COLO829 (cell line): Measurements from ENCODE around the gene BPIFB6.

Experiments
- DNase-seq: peaks from one replicate; pipeline ENCODE4 v3.0.0; 2012; ENCODE audit warnings: low spot score

The BPIFB6 gene

DNA sequence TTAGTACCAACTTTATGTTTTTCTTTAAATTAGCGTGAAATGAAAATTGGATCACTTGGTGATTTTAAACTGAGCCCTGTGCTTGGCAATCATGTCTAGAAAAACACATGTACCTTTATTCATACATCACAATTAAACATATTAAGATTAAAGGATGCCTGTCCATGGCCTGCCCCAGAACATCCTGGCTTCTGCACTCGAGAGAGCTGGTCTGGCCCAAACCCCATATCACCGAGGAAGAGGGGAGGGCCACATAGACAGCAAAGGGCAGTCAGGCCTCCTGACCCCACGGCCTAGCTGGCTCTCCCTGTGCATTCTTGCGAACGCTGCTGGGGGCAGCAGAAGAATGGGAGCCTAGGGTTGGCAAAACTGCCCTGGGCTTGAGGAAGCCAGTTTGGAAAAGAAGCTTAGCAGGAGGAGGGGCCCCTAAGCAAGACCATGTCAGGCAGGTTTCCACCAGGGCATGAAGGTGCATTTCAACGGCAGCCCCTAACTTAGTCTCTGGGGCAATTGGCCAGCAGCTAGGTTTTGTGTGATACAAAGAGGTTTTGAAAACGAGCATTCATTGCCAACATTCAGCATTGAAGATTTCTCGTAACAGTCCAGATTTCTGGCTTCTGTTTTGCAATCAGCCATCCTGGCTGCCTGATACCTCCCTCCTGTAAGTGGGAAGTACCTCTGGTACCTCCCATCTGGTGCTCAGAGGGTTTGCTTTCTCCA is 30.8 kb downstream of the BPIFB6 start:
- DNase-seq: no peak

DNA sequence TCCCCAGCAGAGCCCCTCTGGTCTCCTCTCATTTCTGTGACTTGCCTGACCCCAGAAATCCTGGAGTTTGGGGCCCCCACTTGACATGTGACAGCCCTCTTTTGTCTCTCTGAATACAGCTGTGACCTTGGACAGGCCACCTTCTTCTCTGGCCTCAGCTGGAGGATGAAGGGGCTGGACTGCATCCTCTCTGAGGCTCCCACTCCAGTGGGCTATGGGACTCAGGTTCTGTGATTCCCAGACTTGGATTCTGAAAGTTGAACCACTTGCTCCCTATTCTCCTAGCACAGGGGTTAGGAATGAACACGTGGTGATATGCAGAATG is 31.3 kb downstream of the BPIFB6 start:
- DNase-seq: no peak

DNA sequence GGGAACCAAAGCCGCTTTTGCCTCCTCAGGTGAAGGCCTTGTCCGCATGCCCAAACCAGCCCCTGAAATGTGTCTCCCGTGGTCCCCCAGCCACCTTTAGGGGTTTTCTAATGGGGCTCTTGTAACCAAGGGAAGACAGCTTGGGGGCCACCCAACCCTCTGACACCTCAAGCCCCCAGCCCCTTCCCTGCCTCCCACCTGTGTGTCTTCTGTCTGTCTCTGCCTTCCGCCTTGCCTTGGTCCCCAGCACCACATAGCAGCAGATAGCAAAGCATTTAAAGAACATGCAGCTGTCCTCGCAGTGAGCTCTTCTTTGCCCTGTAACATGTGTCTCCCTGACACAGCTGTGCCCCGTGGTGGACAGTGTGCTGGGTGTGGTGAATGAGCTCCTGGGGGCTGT is 31.8 kb downstream of the BPIFB6 start:
- no peak for DNase-seq

DNA sequence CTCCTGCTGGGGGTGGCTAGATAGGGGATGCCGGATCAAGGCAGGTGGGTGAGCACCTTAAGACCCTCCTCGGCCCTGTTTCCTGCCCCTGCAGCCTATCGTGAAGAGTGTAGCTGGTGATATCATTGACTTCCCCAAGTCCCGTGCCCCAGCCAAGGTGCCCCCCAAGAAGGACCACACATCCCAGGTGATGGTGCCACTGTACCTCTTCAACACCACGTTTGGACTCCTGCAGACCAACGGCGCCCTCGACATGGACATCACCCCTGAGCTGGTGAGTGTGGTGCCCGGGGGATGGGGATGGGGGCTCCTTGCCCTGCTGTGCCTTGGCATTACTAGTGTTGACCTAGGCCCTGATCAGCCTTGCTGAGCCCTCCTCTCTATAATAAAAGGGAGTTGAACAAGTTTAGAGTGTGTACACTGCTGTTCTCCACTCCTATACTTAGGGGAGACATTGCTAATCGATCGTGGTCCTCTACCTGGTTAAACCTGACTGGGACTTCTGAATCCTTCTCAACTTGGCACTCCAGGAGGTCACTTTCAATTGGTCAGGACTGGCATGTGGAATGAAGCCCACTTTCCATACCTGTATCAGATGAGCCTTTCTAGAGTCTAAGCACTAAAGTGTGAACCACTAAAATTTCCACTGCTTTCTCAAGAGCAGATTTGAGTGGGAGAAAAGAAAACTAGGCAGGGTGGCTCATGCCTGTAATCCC is 33.3 kb downstream of the BPIFB6 start:
- no peak for DNase-seq

DNA sequence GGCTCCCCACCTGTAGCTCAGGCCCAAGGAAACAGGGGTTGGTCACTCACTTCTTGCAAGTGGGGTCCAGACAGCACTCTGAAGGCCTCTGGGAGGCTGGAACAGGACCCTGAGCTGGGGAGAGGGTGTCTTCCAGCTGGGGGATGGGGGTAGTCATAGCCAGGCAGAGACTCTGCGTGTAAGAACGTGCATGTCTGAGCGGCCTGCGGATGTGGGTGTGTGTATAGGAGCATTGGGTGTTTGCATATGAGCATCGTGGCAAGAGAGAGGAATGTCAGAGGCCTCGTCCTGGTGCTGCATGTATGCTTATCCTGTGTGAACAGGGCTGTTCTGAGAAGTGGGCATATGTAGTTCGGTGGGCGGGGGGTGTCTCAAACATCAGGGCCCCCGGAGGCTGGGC is 34.3 kb downstream of the BPIFB6 start:
- no peak for DNase-seq

DNA sequence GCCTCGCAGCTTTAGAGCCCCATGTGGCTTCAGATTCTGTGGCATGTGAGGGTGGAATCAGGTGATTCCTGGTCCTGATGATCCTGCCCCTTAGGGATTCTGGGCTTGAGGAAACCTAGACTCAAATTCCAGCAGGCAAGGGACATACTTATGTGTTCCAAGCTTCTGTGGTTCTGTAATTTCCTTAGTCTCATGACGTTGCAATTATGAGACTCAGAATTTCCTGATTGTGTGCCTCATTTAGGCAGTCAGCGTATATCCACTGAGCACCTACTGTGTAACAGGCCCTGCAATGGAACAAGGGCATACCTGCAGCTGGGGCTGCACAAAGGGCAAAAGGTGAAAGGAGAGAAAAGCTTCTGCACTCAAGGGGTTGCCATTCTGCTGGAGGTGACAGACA is 36.4 kb downstream of the BPIFB6 start:
- no peak for DNase-seq

DNA sequence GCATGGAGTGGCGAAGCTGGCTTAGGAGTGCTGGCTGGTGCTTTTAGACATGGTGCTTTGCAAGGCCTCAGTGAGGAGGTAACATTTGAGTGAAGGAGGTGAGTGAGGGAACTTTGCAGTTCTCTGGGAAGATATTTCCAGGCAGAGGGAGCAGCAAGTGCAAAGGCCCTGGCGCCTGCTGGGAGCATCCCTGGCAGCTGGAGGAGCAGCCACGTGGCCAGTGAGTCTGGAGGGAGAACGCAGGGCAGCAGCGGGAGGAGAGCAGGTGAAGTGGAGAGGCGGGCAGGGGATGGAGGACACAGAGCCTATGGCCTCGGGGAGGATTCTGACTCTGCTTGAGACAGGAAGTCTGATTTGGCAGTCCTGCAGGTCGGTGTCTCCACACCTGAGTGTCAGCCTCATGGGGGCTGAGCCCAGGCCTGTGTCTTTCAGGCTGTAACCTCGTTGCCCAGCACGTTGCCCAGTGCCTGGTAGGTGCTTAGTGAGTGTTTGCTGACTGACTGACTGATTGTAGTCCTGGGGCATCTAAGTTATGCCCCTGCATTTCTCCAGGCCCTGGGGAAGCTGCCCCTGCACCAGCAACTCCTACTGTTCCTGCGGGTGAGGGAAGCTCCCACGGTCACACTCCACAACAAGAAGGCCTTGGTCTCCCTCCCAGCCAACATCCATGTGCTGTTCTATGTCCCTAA is 36.9 kb downstream of the BPIFB6 start:
- no peak for DNase-seq

DNA sequence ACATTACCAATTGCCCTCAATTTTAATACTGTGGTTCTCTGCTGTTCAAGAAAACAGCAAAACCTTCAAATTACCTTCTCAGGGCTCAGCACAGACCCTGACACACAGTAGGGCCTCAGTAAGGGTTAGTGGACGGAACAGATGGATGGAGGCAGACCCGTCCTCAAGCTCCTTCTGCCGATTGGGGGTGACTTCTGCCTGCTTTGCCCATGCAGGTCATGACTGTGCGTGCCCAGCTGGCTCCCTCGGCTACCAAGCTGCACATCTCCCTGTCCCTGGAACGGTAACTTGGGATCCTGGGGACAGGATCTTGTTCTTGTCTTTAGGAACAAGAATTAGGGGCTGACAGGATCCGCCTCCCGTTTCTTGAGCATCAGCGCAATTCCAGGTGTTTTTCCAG is 38.2 kb downstream of the BPIFB6 start:
- no peak for DNase-seq

DNA sequence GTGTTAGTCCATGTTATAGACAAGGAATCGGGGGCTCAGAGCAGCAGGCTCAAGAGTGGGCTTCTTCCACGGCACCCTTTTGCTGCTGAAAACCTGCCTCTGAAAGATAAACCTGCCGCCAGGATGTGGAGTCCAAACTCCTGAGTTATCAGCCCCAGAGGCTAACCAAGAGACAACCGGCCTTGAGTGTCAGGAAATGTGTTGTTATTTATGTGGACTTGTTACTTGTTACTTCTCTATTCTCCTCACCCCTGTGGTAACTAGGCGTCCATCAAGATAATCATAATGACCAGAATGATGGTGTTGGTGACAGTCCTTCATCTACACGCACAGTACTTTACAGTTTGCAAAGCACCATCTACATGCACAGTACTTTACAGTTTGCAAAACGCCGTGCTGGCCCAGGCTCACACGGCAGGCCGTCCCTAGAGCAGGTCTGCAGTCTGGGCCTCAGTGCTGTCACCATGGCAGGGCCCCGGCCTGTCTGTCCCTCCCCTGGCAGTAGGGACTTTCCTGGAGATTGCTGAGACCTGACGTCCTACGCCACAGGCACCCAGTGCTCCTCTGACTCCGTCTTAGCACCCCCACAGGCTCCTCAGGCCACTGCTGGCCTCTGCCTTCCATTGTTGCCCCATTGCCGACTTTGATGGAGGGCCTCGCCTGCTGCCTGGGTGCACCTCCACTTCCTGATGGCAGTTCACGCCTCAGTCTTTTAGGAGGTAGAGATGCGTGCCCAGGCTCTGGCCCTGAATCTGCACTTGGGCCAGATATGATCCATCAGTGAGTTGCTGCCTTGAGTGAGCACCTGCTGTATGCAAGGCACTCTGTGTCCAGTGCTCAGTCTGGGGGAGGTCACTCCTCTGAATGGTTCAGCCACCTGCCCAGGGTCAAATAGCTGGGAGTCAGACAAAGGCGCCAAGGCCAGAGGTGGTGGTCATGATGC is 38.9 kb downstream of the BPIFB6 start:
- DNase-seq: no peak

DNA sequence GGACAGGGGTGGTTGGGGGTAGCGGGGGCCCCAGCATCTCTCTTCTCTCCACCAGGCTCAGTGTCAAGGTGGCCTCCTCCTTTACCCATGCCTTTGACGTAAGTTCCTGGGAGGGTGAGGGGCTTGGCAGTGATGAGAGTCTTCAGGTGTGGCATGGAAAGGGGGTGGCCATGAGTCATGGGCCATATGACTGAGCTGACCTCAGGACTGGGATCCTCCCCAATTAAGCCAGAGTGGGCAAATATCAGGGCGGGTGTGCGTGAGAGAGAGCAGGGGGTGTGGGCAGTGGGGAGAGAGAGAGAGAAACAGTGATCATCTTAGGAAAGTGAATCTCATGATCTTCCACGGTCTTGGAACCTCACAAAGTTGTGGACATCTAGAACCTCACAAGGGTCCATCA is 39.8 kb downstream of the BPIFB6 start:
- no peak for DNase-seq

DNA sequence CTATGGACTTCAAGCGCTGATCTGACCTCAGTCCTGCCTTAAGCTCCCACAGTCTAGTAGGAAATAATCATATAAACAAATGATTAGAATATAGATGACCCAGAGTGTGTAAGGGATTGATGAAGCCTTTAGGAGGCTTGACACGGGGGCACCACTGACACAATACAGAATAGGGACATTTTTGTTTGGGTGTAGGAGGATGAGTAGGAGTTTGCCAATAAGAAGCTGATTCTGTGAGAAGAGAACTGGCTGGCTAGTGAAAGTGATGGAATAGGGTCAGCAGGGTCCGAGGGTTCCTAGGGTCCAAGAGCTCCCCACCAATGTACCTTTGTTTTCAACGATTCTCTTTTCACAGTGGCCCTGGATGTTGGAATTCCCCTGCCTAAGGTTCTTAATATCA is 40.9 kb downstream of the BPIFB6 start:
- no peak for DNase-seq

DNA sequence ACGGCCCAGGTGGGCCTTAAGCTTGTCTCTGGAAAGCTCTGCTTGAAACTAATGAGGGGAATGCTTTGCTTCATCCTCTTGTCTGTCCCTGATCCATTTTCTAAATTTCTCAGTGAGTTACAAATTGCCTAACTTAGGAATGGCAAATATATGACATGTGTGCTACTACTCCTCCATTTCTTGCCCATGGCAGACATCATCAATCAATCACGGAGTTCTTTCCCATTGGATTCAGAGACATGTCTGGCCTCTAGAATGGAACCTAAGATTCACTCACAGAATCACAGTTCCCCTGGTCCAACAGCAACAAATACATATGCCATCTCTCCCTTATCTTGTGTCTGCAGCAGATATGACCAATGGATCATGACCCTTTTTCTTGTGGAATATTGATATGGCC is 41.4 kb downstream of the BPIFB6 start:
- no peak for DNase-seq

DNA sequence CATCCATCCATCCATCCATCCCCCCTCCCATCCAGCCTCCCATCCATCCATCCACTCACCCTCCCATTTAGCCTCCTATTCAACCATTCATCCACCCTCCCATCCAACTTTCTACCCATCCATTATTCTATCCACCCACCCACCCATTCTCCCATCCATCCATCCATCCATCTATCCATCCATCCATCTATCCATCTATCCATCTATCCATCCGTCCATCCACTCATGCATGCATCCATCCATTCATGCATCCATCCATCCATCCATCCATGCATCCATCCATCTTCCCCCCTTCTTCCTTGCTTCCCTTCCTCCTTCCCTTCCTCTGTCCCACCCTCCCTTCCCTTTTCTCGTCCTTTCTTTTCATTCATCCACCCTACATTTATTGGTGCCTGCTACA is 43.2 kb downstream of the BPIFB6 start:
- DNase-seq: no peak

DNA sequence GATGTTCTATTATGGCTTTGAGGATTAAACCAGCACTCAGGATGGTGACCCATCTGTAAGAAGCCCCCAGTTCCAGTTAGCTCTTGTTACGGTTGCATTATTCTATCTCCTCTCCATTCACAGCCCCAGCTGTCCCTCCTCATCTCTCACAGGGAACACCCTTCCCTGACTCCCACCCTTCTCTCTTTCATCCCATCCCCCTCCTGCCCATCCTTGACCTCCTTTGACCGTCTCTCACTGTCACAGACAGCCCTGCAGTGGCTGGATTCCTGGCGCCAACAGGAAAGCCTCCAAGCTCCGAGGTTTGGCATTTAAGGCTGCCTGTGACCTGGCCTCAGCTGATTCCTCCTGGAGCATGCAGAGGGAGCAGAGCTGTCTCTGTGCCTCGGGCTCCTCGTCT is 43.8 kb downstream of the BPIFB6 start:
- no peak for DNase-seq

DNA sequence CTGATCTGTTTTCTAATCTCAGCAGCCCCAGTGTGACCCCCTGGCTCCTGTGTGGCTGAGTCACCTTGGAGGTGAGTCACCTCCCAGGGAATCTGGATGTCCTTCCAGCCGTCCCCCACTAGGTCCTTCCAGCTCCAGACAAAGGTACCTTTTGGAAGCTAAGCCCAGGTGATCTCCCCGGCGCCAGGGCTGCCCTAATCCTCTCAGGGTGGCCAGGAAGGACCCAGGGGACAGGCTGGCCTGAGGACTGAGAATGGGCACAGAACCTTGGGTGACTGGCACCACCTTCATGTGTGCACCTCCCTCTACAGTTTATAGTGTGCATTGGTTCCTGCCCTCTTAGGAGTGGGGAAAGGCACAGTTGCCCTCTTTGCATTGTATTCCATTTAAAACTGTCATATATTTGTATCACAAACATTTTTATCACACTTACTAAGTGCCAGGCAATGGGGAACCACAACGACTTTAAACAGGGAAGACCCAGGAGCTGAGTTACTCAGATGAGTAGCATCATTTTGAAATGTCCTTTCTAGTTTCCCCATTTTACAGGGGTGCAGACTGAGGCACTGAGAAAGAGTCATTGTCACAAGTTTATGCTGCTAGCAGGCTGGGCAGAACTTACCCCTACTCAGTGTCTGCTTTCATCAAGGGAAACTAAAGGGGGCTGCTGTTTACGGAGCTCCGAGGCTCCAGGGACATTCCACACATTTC is 45.4 kb downstream of the BPIFB6 start:
- no peak for DNase-seq

DNA sequence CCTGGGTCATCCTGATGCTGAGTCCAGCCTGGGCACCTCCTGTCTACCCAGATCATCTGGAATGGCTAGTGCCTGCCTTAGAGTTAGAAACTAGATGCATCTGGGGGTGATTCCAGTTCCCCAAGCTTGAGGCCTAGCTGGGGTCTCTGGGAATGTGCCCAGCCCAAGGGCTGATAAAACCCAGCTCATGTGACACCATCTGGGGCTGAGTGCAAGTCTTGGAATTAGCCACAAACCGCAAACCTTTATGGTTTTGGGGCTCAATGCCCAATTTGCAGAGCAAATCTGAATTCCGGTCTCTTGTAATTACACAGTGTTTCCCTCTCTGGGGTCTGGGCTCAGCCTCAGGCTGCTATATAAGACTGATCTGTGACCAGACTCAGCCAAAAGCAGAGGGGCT is 47.8 kb downstream of the BPIFB6 start, which contains the start of gene BPIFB4:
Gene BPIFB4, plus strand, starts transcription at position 385 of the 400 bp plus-strand sequence. CDS start 1,884 bp downstream, outside the sequence.
- no peak for DNase-seq

DNA sequence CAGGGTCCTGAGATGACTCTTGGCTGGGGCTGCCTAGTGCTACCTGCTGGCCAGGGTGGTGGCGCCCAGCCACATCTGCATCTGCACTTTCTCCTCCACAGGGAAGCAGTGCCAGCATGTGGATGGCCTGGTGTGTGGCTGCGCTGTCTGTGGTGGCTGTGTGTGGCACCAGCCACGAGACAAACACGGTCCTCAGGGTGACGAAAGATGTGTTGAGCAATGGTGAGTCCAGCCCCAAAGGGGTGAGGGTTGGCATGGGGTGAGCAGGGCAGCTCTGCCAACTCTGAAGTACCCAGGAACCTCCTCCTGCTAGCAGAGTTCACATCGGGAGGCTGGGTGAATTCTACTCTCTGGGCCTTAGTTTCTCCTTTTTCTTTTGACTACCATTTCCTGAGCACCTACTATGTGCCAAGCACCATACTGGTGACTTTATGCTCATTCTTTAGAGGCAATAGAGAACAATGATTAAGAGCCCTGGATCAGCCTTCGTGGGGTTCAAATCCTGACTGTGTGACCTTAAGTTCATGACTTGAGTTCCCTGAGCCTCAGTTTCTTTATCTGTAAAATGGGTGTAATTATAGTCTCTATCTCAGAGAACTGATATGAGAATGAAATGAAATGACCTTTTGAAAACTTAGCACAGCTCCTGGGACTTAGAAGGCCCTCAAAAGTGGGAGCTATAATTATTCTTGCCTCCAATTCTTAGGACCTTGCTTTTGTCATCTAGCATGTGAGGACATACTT is 50.1 kb downstream of the BPIFB6 start:
- no peak for DNase-seq

DNA sequence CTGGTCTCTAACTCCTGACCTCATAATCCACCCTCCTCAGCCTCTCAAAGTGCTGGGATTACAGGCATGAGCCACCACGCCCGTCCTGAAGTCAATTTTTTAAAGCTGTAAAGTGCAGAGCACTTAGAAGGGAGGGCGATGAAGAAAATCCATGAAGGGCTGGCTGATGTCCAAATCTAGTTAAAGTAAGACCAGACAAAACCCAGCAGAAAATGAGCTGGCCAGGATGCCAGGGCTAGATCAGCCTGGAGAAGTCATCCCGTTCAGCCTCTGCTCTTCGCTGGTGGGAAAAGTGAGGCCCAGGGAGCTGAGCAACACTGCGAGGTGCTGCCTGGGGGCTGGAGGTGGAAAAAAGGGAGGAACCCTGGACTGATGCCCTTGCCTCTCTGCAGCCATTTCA is 51.1 kb downstream of the BPIFB6 start:
- no peak for DNase-seq

DNA sequence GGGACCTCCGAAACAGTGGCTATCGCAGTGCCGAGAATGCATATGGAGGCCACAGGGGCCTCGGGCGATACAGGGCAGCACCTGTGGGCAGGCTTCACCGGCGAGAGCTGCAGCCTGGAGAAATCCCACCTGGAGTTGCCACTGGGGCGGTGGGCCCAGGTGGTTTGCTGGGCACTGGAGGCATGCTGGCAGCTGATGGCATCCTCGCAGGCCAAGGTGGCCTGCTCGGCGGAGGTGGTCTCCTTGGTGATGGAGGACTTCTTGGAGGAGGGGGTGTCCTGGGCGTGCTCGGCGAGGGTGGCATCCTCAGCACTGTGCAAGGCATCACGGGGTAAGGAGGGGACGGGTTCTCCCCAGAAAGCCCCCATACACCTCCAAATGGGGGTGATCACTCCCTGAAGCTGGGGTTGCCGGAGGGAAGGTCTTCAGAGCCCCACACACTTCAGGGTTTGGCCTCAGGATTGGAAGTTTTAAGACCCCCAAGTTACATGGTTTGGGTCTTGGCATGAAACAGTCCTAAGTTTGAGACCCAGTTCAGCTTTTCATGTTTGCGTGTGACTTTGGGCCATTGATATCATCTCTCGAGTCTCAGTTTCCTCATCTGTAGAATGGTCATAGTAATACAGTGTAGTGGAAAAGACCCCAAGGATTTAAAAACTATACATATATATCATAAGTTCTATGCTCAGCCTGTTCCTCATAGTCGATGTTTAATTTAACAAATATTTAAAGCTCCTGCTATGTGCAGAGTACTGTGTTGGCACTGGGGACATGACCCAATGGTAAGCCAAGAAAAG is 52.3 kb downstream of the BPIFB6 start:
- DNase-seq: no peak

DNA sequence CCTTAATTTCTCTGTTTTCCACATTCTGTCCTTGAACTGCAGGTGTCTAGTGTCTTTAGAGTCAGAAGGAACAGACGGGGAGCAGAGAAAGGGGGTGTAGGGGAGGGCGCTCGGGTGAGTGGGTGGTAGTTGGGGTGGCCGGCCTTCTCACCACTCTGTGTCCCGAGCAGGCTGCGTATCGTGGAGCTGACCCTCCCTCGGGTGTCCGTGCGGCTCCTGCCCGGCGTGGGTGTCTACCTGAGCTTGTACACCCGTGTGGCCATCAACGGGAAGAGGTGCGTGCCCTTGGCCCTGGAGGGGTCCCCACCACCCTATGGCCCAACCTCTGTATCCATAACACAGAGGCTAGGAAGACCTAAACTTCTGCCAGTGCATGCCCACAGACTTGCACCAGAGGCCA is 53.3 kb downstream of the BPIFB6 start:
- DNase-seq: no peak
